SK-N-DZ (cell line): Measurements from ENCODE around the gene ZMIZ1.
A peak's percentile ranks its signal among the peaks of the same experiment; 100 is the strongest.

Experiments
- DNase-seq: peaks from one replicate; pipeline ENCODE4 v3.0.0-alpha.2; 2015; ENCODE audit warnings: low spot score

ZMIZ1 gene

DNA sequence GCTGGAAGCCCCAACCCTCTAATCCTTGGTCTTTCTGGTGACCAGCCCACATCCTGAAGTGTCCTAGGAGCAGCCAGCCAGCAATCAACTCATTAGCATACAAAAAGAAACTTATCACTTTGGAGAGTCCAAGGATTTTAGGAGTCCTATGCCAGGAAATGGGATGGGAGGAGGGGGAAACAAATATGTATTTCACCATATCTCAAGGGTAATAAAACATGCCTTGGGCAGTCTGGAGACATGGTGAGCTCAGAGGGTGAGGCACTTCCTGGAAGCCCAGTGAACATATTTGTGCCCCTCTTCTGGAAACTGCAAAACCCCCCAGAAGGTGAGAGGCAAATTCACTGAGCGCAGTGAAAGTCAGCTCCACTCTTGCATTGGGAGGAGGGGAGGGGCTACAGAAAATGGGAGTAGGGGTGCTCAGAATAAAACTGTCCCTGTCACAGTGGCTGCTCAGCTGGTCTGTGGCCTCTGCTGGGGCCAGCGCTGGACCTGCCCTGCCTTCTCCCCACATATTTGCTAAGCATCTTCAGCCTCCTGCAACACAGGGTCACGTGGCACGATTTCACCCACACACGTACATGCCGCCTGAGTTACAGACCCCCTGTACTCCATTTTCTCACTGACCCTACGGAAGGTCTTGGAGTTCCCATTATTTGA is 17.7 kb upstream of the ZMIZ1 start:
- DNase-seq: no peak

DNA sequence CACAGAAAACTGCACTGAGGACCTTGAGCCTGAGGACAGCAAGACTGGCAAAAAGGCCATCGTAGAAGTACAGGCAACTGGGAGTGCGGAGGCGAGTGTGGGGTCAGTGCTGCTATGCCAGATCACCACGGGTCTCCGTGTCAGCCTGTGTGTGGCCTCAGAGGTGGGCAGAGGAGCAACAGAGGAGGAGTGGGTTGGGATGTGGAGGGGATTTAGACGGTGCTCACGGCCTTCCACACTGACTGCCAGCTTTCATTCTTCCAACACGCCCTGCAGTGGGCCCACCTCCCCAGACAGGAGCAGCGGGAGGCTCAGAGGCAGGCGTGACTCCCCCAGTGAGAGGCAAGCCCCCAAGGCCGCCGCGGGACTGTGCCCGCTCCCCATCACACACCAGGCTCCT is 17.0 kb upstream of the ZMIZ1 start:
- no peak for DNase-seq

DNA sequence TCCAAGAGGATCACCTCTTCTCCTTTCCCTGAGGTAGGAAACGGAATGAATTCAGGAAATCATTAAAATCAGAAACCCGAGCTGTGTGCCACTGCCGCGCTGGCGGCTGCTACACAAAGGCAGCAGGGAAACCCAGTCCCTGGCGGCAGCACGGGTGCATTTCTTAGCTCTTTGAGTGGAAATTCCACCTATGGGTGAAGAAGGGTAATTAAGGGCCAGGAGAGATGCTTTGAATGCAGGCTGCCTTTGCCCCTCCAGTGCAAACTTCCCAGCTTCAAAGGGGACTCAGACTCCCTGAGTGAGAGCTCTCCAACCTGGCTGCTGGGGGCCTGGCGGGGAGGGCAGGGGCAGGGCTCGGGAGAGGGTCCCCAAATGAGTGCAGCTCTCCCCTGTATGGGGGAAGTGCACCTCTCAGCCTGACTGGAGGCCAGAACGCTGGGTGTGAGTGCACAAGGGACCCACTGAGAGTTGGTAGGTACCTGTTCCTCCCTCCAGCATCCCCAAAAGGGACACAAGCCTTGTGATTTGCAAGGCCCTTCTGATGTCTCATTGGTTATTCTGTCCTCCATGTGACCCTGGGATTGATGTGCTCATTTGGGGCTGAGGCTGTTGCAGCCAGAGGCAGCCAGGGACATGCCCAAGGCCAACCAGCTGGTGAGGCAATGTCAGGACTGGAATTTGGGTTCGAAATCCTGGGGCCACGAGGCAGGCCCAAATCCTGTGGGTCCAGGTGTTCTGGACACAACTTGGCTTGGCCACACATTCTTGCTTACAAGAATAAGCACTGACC is 16.3 kb upstream of the ZMIZ1 start:
- peak; percentile 82 for DNase-seq

DNA sequence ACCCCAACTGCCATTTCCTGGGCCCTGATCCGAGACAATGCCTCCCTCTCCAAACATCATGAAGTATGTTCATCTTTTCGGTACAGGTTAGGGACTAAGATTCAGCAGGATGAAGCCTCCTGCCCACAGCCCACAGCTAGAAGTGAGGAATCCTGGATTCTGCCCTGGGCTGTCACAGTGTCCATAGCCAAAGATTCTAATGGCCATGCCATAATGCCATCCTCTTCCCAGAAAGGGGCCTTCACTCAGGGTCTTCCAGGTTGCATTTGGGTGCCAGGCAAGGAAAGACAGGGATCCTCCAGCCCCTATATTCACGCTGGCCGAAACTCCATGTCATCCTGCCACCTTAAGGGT is 15.7 kb upstream of the ZMIZ1 start:
- DNase-seq: no peak

DNA sequence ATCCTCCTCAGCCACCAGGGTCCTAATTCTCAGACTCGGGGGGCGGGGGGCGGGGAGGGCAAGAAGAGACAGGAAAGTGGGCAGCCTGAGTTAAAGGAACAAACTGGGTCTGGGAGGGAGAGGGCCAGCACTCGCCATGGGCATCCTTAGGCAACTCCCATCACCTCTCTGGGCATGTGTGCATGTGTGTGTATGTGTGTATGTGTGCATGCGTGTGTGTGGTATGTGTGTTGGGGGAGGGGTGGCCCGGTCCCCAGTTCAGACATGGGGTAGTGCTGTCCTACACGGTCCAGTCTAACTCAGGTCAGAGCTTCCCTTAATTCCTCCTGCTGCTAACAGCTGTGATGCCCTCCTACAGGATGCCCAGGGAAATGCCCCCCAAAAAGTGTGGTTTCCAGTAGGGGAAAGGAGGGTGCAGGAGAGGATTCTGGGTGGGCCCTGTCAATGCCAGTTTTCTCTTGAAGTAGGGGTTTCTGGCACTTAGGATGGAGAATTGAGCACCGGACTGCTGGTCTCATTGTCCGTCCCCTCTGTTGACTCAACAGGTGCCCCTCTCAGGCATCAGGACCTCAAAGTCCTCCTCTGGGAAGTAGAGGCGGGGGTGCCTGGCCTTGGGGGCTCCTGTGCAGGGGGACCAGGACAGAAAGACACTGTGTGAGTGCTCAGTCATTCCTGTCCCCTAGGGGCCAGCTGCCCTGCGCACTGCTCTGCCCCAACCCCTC is 15.1 kb upstream of the ZMIZ1 start:
- DNase-seq: no peak

DNA sequence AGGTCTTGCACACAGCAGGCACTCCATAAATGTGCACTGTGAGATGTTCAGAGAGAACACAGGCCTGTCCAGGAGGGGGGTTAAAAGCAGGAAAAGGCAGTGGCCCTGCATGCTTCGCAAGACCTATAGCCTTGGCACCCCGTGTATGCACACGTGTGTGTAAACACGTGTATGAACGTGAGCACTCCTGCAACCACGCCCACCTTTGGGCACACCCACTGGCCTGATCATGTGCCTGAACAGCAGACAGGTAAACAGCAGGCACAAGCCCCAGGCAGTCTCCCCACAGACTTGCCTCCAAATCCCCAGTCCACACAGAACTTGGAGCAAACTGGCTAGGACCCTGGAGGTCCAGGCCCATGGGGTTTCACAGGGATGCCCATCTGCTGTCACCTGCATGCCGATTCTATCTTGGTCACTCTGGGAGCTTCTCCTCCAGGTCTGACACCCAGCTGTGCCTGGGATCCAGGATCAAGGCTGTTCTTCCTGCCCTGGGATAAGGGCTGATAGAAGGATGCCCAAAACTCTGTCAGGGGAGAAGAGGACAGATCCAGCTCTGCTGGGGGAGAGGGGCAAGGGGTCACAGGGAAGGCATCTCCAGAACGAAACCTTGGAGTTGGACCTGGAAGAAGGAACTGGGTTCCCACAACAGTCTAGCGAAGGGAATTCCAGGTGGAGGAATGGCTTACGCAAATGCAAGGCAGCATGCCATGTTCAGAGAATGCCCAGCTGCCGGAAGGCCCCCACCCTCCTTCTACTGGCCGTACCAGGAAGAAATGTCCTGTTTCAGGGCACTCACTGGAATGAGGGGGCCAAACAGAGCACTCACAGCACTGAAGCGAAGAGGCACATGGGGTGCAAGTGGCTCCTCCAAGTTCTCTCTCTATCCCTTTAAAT is 14.3 kb upstream of the ZMIZ1 start:
- DNase-seq: no peak

DNA sequence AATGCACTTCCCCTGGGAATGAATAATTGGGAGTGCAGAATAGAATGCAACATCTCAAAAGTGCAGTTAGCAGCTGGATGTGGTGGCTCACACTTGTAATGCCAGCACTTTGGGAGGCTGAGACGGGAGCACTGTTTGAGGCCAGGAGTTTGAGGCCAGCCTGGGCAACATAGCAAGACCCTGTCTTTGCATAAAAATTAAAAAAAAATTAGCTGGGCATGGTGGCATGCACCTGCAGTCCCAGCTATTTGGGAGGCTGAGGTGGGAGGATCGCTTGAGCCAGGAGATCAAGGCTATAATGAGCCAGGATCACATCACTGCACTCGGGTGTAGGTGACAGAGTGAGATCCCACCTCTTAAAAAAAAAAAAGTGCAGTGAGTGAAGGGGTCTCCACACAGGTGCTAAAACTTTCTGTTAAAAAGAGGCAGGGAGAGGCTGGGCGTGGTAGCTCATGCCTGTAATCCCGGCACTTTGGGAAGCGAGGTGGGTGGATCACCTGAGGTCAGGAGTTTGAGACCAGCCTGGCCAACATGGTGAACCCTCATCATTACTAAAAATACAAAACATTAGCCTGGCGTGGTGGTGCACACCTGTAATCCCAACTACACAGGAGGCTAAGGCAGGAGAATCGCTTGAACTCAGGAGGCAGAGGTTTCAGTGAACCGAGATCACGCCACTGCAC is 13.5 kb upstream of the ZMIZ1 start:
- no peak for DNase-seq

DNA sequence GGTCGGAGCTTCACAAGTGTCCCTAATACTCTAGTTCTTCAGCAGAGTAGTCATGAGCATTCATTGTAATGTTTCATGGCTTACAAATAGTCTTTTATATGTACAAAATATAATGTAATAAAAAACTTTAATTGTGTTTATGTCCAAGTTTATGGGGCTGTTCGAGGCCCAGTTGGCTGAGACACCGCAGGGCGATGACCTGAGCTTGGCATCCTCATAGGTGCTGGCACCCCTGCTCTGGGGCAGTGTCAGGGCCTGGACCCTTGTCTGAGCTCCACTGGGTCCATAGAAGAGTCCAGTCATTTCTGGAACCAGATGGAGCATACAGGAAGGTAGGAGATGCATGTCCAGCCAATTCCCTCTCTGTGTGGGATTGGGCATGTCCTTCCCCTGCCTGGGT is 12.9 kb upstream of the ZMIZ1 start:
- DNase-seq: no peak

DNA sequence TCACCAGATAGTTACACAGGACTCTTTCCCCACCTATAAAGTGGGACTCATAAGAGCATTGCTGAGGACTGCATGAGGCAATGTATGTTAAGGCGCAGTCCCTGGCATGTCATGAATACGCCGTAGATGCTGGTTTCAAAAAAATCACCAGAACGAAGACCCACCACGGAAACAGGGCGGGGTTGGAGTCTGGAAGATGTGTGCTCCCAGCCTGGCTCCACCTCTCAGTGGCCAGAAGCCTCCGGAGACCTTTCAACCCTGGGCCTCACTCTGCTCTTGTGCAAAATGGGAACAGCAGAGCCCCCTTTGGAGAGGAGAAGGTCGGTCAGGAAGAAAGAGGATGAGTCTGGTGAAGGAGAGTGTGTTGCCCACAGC is 12.4 kb upstream of the ZMIZ1 start:
- no peak for DNase-seq

DNA sequence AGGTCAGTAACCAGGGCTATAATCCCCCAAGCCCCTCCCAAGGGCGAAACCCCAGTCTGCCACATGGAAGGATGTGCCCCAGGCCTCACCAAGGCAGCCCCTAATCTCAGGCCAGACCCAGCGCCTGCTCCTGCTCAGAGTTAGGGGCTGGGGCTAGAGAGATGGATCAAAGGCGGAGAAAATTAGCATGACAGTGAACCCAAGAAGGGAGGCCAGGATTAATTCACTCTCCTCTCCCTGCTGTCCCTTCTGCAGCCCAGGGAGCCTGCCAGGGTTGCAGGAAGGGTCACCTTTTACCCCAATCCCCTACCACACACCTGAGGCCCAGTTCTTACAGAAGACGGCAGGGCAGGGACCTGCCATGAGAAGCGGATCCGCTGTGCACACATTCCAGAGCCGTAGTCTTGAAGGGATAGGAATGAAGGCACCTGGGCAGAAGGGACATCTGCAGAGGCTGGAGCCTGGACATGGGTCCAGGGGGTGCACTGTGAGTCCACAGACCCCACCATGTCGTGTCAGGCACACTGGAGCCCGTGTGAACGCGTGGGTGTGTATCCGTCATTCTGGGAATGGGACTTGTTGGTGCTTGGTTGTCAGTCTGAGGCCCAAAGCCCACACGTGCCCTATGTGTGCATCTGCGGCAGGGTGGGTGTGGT is 11.9 kb upstream of the ZMIZ1 start:
- DNase-seq: no peak

DNA sequence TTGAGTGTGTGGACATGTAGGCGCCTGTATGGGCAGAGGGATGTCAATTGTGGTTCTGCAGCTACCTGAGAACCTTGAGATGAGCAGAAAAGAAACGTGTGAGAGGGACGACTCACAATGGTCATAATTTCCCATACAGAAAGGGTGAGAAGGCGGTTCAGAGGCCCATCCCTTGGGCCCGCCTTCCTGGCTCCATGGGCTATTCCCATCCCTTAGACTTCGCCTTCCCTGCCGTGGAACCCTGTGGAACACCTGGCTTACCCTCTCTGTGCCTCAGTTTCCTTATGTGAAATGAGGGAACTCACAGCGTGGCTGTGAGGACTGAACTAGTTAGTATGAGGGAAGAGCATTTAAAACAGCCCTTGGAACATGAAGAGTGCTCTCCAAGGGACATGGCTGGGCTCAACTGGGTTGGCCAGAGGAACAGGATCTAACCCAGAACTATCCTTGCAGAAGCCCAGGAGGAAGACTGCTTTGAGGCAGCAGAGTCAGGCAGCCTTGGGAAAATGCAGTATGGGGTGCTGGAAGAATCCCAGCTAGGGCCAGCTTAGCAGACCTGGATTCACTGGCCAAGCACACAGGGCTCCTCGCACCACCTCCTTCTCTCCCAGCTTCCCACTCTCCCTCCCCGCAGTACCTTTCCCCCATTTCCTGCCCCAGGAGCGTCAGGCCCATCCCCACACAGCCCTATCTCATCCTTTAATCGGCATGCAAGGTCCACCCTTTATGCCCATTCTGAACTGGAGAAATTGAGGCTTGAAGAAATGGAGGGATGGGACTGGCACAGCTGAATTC is 11.1 kb upstream of the ZMIZ1 start:
- DNase-seq: no peak

DNA sequence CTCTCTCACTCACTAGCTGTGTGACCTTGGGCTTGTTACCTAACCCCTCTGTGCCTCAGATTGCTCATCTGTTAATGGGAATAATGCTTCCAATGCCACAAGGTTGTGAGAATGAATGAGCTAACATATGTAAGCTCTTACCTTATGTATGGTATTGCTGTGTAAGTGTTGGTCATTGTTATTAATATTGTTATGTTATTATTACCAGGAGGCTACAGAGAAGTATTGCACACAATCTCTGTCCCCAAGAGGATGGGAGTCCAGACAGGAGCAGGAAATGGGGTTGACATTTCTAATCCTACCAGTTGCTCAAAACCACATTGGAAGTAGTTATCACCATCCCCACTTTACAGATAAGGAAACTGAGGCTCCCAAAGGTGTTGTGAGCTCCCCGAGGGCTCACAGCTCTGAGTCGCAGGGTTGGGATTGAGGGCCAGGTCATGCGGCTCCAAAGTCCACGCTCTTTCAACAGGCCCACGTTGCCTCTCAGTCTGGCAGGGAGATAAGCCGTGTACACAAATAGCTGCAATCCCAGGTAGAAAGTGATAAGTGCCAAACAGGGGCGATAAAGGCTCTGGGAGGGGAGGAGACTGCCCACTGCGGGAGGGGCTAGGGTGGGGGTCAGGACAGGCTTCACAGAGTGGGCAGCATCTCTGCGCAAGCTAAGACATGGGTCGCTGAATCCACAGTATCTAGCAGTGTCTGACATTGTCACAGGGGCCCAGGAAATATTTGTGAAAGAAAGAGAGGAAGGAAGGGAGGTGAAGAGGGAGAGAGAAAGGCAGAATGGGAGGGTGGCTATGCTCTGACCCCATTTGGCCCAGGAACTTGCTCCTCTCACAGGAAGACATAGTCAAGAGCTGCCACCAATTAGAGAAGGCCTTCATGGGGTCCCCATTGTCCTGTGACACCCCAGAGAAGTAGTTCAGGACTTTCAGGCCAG is 9.6 kb upstream of the ZMIZ1 start:
- DNase-seq: no peak

DNA sequence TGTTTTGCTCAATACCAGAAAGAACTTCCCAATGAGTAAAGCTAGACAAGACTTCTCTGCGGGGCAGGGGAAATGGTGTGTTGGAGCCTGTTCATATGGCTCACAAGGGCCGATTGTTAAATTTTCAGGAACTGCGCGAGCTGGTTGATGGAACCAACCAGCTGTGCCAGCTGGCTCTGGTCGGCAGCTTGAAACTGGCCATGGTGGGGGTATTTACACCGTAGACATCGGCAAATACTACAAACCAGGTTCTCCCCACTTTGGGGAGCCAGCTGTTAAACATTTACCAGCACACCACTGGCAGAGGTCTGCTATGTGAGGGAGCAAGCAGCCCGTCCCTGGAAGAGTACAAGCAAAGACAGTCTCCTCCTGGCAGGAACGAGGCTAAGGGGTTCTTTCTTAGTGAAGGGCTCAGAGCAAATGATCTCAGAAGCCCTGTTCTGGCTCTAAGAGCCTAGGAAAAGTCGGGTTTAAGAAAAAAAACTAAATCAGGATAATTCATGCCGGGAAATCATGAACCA is 8.8 kb upstream of the ZMIZ1 start:
- no peak for DNase-seq

DNA sequence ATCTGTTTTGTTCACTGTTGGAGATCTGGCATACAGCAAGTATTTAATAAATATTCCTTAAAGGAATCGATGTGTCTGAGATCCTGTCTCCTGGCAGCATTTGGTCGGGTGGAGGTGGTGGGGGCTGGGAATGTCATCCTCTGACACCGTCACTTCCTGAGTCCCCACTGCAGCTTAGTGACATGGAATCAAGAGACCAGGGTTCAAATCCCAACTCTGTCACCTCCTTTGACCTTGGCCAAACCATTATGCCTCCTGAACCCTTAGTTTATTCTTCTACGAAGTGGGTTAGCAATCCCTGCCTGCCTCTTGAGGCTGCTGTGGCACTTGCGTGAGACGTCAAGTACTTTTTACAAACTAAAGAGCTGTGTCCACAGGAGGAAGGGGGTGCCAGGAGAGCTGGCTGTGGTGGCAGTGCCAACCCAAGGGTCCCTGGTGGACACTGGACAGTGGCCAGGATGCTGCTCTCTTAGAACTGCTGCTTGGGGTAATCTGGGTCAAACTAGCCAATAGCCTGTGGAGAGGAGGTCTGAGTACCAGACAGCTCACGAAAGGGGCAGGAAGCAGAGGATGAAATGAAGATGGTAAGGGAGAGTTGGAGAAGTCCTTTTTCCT is 8.0 kb upstream of the ZMIZ1 start:
- DNase-seq: no peak

DNA sequence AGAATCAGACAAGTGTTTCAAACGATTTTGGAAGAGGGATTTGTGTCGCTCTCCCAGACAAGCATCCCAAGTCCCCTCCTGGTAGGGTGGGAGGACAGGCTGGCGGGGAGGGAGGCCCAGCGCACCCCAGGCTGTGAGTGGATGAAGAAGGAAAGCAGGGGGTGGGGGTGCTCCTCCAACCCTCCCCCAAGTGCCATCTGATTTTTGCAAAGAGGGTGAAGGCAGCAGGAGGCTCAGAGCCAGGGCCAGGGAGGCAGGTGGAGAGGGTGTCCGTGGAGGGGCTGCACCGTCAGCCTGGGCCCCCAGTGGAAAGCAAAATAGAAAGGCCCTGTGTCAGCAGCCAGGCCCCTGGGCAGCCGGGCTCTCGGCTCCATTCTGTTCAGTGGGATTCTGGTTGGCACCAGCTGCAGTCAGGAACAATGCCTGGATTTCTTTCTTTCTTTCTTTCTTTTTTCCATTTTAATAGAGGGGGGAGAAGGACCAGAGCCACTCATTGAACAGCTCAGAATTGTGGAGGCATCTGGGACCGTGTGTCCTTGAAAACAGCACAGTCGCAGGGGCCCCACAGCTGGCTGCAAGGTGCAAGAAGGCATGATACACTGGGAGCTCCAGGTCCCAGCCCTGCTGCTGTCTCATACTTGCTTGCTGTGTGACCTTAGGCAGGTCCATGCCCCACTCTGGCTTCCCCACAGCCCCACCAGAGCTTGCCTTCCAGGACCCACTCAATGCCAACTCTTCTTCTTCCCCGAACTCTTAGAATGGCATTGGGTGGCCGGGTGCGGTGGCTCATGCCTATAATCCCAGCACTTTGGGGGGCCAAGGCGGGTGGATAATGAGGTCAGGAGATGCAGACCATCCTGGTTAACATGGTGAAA is 7.1 kb upstream of the ZMIZ1 start:
- DNase-seq: no peak

DNA sequence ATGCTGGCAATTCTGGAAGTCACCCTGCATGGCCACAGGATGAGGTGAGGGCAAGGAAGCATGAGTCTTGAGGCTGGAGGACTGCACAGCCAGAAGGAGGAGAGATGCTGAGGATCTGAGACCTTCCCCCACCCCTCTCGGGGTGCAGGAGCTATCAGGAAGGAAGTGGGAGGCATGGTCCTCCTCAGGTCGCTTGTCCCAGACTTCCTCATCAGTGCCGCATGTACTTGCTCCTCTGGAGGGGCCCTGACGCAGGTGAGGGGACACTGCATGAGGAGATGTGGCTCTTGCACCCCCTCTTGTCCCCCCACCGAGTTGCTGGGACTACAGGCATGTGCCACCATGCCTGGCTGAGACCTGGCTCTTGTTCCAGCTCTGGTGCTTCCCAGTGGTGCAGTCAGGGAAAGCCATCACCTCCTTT is 5.7 kb upstream of the ZMIZ1 start:
- DNase-seq: no peak
